Measurements from ENCODE around the gene CELA1.

Gene CELA1

GRCh38 chr12:51346581-51346980, at the start of gene CELA1:
CELA1 (minus strand) TSS chr12:51346679; CDS start chr12:51346638, 41 bp downstream.
- DNase-seq: no peak

- no peak for DNase-seq
Observed at GRCh38 chr12:51395283-51396230, 49.1 kb upstream of the CELA1 start.

- DNase-seq: no peak
Observed at GRCh38 chr12:51393676-51394545, 47.4 kb upstream of the CELA1 start.

- DNase-seq: no peak
Observed at GRCh38 chr12:51392556-51393237, 46.2 kb upstream of the CELA1 start.

- no peak for DNase-seq
Observed at GRCh38 chr12:51391283-51392123, 45.0 kb upstream of the CELA1 start, which contains the start of gene GALNT6. GALNT6 (minus strand) TSS chr12:51391406; CDS start chr12:51379781, 11,625 bp downstream.

GRCh38 chr12:51390891-51391282, 44.4 kb upstream of the CELA1 start:
- no peak for DNase-seq

- DNase-seq: no peak
Observed at GRCh38 chr12:51390457-51390856, 44.0 kb upstream of the CELA1 start.

GRCh38 chr12:51389302-51389999, 43.0 kb upstream of the CELA1 start:
- DNase-seq: no peak

GRCh38 chr12:51388846-51389245, 42.4 kb upstream of the CELA1 start:
- DNase-seq: no peak

GRCh38 chr12:51388069-51388799, 41.8 kb upstream of the CELA1 start:
- no peak for DNase-seq

- no peak for DNase-seq
Observed at GRCh38 chr12:51386351-51386750, 39.9 kb upstream of the CELA1 start.

GRCh38 chr12:51383269-51383905, 36.9 kb upstream of the CELA1 start:
- no peak for DNase-seq

GRCh38 chr12:51382173-51382572, 35.7 kb upstream of the CELA1 start:
- DNase-seq: no peak

- DNase-seq: no peak
Observed at GRCh38 chr12:51381226-51382079, 35.0 kb upstream of the CELA1 start.

- DNase-seq: no peak
Observed at GRCh38 chr12:51379571-51379970, 33.1 kb upstream of the CELA1 start.

GRCh38 chr12:51378749-51379148, 32.3 kb upstream of the CELA1 start:
- no peak for DNase-seq

- no peak for DNase-seq
Observed at GRCh38 chr12:51377099-51377984, 30.9 kb upstream of the CELA1 start.

GRCh38 chr12:51374856-51375255, 28.4 kb upstream of the CELA1 start:
- no peak for DNase-seq
